ENCODE data around the gene MAP4.

Gene MAP4

DNA sequence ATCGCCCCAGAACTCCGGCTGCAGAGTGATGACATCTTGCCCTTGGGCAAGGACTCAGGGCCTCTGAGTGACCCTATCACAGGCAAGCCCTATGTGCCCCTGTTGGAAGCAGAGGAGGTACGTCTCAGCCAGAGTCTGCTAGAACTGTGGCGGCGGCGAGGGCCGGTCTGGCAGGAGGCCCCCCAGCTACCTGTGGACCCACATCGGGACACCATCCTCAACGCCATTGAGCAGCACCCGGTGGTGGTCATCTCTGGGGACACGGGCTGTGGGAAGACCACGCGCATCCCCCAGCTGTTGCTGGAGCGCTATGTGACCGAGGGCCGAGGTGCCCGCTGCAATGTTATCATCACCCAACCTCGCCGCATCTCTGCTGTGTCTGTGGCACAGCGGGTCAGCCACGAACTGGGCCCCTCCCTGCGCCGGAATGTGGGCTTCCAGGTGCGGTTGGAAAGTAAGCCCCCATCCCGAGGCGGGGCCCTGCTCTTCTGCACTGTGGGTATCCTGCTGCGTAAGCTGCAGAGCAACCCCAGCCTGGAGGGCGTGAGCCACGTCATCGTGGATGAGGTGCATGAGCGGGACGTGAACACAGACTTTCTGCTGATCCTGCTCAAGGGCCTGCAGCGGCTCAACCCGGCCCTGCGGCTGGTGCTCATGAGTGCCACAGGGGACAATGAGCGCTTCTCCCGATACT, 169.9 kb downstream of the MAP4 start:
- no peak for ATAC-seq
- TF ChIP-seq ZNF565 (CRISPR knock-in tag; conservative IDR thresholded peaks at IDR 0.05; ENCODE audit: low read depth) (no peak), CSRNP3 (CRISPR knock-in tag; IDR thresholded peaks at IDR 0.05) (no peak), BACH2 (CRISPR knock-in tag; IDR thresholded peaks at IDR 0.05; ENCODE audit: borderline replicate concordance) (no peak), TCF4 (CRISPR knock-in tag; IDR thresholded peaks at IDR 0.05; ENCODE audit: borderline replicate concordance) (no peak), CREB5 (CRISPR knock-in tag; IDR thresholded peaks at IDR 0.05; ENCODE audit: low read depth) (no peak), ZC3H10 (CRISPR knock-in tag; IDR thresholded peaks at IDR 0.05) (no peak), GLIS3 (CRISPR knock-in tag; IDR thresholded peaks at IDR 0.05) (no peak), TOX (CRISPR knock-in tag; IDR thresholded peaks at IDR 0.05; ENCODE audit: borderline replicate concordance) (no peak), POU6F1 (CRISPR knock-in tag; IDR thresholded peaks at IDR 0.05; ENCODE audit: borderline replicate concordance, low read depth) (no peak), ARNTL (CRISPR knock-in tag; IDR thresholded peaks at IDR 0.05; ENCODE audit: borderline replicate concordance, low read depth) (no peak), RARB (CRISPR knock-in tag; IDR thresholded peaks at IDR 0.05) (no peak), ZFP3 (CRISPR knock-in tag; IDR thresholded peaks at IDR 0.05) (no peak), ZNF8 (CRISPR knock-in tag; IDR thresholded peaks at IDR 0.05) (no peak), OSR1 (CRISPR knock-in tag; IDR thresholded peaks at IDR 0.05) (no peak), SNAI2 (CRISPR knock-in tag; IDR thresholded peaks at IDR 0.05) (no peak), ESRRG (CRISPR knock-in tag; IDR thresholded peaks at IDR 0.05) (no peak), CSDC2 (CRISPR knock-in tag; IDR thresholded peaks at IDR 0.05) (no peak)
- TF ChIP-seq, protein P1, sequence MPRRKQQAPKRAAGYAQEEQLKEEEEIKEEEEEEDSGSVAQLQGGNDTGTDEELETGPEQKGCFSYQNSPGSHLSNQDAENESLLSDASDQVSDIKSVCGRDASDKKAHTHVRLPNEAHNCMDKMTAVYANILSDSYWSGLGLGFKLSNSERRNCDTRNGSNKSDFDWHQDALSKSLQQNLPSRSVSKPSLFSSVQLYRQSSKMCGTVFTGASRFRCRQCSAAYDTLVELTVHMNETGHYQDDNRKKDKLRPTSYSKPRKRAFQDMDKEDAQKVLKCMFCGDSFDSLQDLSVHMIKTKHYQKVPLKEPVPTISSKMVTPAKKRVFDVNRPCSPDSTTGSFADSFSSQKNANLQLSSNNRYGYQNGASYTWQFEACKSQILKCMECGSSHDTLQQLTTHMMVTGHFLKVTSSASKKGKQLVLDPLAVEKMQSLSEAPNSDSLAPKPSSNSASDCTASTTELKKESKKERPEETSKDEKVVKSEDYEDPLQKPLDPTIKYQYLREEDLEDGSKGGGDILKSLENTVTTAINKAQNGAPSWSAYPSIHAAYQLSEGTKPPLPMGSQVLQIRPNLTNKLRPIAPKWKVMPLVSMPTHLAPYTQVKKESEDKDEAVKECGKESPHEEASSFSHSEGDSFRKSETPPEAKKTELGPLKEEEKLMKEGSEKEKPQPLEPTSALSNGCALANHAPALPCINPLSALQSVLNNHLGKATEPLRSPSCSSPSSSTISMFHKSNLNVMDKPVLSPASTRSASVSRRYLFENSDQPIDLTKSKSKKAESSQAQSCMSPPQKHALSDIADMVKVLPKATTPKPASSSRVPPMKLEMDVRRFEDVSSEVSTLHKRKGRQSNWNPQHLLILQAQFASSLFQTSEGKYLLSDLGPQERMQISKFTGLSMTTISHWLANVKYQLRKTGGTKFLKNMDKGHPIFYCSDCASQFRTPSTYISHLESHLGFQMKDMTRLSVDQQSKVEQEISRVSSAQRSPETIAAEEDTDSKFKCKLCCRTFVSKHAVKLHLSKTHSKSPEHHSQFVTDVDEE (CRISPR knock-in tag; IDR thresholded peaks at IDR 0.05), result no peak

- ATAC-seq, result no peak
- no peak for TF ChIP-seq ZNF70 (CRISPR knock-in tag; IDR thresholded peaks at IDR 0.05)
- no peak for TF ChIP-seq ZNF8 (CRISPR knock-in tag; IDR thresholded peaks at IDR 0.05)
- no peak for TF ChIP-seq CSDC2 (CRISPR knock-in tag; IDR thresholded peaks at IDR 0.05)
These were observed 174.3 kb downstream of the MAP4 start for GRCh38 chr3:47841786-47842349.

- ATAC-seq, result no peak
- TF ChIP-seq BACH2 (CRISPR knock-in tag; IDR thresholded peaks at IDR 0.05; ENCODE audit: borderline replicate concordance) (no peak), PPARA (CRISPR knock-in tag; IDR thresholded peaks at IDR 0.05; ENCODE audit: borderline replicate concordance) (no peak), CSRNP3 (CRISPR knock-in tag; IDR thresholded peaks at IDR 0.05) (no peak), ESRRG (CRISPR knock-in tag; IDR thresholded peaks at IDR 0.05) (no peak), ZFP3 (CRISPR knock-in tag; IDR thresholded peaks at IDR 0.05) (no peak), TOX (CRISPR knock-in tag; IDR thresholded peaks at IDR 0.05; ENCODE audit: borderline replicate concordance) (no peak), POU6F1 (CRISPR knock-in tag; IDR thresholded peaks at IDR 0.05; ENCODE audit: borderline replicate concordance, low read depth) (no peak), ZNF8 (CRISPR knock-in tag; IDR thresholded peaks at IDR 0.05) (no peak), ISL1 (CRISPR knock-in tag; IDR thresholded peaks at IDR 0.05) (no peak), OSR1 (CRISPR knock-in tag; IDR thresholded peaks at IDR 0.05) (no peak), ZNF565 (CRISPR knock-in tag; conservative IDR thresholded peaks at IDR 0.05; ENCODE audit: low read depth) (no peak), CREB5 (CRISPR knock-in tag; IDR thresholded peaks at IDR 0.05; ENCODE audit: low read depth) (no peak)
- TF ChIP-seq, protein P2, sequence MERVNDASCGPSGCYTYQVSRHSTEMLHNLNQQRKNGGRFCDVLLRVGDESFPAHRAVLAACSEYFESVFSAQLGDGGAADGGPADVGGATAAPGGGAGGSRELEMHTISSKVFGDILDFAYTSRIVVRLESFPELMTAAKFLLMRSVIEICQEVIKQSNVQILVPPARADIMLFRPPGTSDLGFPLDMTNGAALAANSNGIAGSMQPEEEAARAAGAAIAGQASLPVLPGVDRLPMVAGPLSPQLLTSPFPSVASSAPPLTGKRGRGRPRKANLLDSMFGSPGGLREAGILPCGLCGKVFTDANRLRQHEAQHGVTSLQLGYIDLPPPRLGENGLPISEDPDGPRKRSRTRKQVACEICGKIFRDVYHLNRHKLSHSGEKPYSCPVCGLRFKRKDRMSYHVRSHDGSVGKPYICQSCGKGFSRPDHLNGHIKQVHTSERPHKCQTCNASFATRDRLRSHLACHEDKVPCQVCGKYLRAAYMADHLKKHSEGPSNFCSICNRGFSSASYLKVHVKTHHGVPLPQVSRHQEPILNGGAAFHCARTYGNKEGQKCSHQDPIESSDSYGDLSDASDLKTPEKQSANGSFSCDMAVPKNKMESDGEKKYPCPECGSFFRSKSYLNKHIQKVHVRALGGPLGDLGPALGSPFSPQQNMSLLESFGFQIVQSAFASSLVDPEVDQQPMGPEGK (CRISPR knock-in tag; IDR thresholded peaks at IDR 0.05; ENCODE audit: borderline replicate concordance), result no peak
These were observed 177.7 kb downstream of the MAP4 start for GRCh38 chr3:47838503-47838902.
